ENCODE results near the gene NDP.

NDP gene

DNA sequence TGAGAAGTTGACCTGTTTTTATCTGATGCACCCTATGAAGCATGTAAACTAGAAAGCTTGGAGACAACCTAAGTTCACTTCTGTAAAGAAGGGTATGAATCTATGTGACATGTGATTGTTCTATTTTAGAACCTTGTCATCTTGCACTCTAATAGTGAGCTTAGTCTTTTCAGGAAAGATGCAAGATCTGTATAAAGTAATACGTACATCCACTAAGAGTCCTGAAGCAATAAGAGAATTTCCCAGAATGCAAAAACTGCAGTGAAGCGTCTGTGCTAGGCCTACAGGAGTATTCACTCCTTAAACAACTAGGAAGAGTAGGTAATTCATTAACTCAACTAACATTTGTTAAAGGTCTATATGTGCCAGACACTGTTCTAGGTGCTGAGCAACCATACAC lies 23.3 kb upstream of the NDP start:
- DNase-seq (ENCODE audit: low read depth): no peak
- TF ChIP-seq, protein P1, sequence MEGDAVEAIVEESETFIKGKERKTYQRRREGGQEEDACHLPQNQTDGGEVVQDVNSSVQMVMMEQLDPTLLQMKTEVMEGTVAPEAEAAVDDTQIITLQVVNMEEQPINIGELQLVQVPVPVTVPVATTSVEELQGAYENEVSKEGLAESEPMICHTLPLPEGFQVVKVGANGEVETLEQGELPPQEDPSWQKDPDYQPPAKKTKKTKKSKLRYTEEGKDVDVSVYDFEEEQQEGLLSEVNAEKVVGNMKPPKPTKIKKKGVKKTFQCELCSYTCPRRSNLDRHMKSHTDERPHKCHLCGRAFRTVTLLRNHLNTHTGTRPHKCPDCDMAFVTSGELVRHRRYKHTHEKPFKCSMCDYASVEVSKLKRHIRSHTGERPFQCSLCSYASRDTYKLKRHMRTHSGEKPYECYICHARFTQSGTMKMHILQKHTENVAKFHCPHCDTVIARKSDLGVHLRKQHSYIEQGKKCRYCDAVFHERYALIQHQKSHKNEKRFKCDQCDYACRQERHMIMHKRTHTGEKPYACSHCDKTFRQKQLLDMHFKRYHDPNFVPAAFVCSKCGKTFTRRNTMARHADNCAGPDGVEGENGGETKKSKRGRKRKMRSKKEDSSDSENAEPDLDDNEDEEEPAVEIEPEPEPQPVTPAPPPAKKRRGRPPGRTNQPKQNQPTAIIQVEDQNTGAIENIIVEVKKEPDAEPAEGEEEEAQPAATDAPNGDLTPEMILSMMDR (IDR thresholded peaks at IDR 0.05; ENCODE audit: control insufficient read depth, extremely low read depth, insufficient read depth): no peak
- H3K4me3 ChIP-seq (ENCODE audit: low read depth, low read length): no peak overlapping the region

DNA sequence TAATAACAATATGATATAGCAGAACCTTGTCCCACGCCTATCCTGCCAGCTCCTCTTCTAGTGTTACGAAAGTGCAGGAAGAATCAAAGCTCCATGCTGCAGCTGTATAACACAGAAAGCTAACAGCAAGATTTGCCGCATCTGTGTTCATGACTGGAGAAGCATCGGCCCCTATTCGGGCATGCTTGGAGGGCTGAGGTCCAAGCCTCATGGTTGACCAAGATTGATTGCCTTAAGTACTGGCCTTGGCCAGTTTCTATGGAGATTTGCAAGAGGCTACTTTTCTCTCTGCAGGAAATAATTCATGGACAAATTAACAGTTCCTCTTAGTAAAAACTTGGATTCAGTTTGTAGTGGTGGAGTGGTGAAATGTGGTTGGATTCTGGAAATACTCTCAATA lies 12.9 kb upstream of the NDP start:
- H3K4me3 ChIP-seq (ENCODE audit: low read depth, low read length): no peak overlapping the region
- DNase-seq (ENCODE audit: low read depth): no peak
- TF ChIP-seq, protein P1 (IDR thresholded peaks at IDR 0.05; ENCODE audit: control insufficient read depth, extremely low read depth, insufficient read depth): no peak

DNA sequence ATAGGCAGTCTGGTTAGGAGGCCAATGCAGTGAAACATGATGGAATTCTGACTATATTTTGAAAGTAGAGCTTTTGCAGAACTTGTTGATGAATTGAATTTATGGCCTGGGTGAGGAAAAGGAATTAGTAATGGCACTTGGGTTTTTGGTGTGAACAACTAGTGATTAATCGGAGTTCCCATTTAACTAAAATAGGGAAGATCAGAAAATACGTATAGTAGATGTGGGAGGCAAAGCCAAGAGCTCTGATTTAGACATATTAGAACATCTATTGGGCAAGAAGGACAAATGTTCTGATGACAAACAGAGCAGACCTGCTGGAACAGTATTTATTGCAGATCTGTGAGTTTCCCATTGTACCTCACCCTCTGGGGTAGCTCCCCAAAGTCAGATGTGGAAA lies 12.3 kb upstream of the NDP start:
- H3K4me3 ChIP-seq (ENCODE audit: low read depth, low read length): no peak overlapping the region
- DNase-seq (ENCODE audit: low read depth): no peak
- TF ChIP-seq, protein P1 (IDR thresholded peaks at IDR 0.05; ENCODE audit: control insufficient read depth, extremely low read depth, insufficient read depth): no peak

DNA sequence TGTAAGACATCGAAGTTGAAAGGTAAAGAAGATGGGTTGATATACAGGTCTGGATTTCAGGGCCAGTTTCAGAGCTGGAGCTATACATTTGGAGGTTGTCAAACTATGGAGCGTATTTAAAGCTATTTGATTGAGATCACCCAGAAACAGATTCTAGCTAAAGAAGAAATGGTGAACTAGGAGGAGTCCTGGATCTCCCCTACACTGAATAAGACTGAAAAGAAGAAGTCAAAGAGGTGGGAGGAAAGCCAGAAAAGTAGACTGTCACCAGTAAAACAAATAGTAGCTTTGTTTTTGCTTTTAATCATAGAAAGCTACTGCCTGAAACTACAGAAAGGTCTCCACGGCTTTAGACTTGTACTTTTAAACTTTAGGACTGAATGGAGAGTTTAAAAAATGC lies 5.0 kb upstream of the NDP start:
- no peak overlapping the region for H3K4me3 ChIP-seq (ENCODE audit: low read depth, low read length)
- TF ChIP-seq, protein P1 (IDR thresholded peaks at IDR 0.05; ENCODE audit: control insufficient read depth, extremely low read depth, insufficient read depth): no peak
- DNase-seq (ENCODE audit: low read depth): no peak

DNA sequence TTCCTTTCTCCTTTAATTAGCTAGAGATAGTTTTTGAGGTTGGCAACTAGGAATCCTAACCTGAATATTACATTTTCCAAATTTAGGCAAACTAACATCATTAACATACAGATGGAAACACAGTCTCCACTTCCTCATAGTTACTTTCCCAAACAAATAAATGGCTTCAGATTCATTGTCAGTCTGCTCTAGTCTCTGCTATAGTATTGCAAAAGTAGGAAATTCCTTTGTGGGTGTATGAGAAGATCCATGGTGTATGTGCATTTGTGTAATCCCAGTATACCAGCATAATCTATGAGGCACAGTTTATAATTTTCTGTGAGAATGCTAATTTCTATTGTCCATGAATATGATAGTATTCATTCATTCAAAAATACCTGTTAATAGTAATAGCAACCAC lies 3.0 kb upstream of the NDP start:
- no peak for DNase-seq (ENCODE audit: low read depth)
- no peak overlapping the region for H3K4me3 ChIP-seq (ENCODE audit: low read depth, low read length)
- TF ChIP-seq, protein P1 (IDR thresholded peaks at IDR 0.05; ENCODE audit: control insufficient read depth, extremely low read depth, insufficient read depth): no peak

DNA sequence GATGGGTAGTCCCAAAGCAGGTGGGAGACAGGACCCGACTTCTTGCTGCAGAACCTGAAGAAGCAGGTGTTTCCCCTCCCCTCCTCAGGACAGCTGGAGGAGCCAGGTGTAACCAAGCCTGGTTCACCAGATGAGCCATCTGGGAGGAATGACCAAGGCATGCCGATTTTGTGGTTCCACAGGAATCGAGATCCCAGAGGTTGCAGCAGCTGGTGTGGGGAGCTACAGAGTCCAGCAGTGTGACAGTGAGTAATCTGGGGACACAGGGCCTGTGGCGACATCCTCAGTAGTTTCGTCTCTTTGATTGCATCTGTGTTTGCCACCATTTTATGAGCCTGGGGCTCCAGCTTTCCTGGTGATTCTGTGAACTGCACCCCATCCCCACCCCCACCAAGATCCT lies 2.6 kb upstream of the NDP start:
- H3K4me3 ChIP-seq (ENCODE audit: low read depth, low read length): no peak overlapping the region
- no peak for DNase-seq (ENCODE audit: low read depth)

More for the DNA sequence above, 2.6 kb upstream of the NDP start:
- TF ChIP-seq, protein P1 (IDR thresholded peaks at IDR 0.05; ENCODE audit: control insufficient read depth, extremely low read depth, insufficient read depth): no peak

Measured in LNCaP clone FGC (cell line).